ENCODE measurements around the gene F8.

- TF ChIP-seq POLR2A (IDR thresholded peaks at IDR 0.05) (no peak), POLR2AphosphoS5 (IDR thresholded peaks at IDR 0.05) (no peak), CTCF (IDR thresholded peaks at IDR 0.05) (no peak)
Observed at GRCh38 chrX:155020591-155020990, 1.9 kb downstream of the F8 start.
